DOHH2 (cell line): ENCODE results near the gene MAPK8.

Source experiments
- H3F3A ChIP-seq: fragments of 200-600 bp; sonication (generic), shearing (Covaris generic); 2 replicates; pipeline ENCODE4 v1.6.0; 2016; ENCODE audit warnings: antibody characterized with exemption, mild to moderate bottlenecking; ENCODE audit not compliant: control insufficient read depth, insufficient read depth
- H3K27ac ChIP-seq: fragments of 200-600 bp; sonication (generic); 2 replicates; pipeline ENCODE4 v1.5.1; 2014; ENCODE audit warnings: low read depth, mild to moderate bottlenecking, low read length, moderate library complexity
- H3K27me3 ChIP-seq: fragments of 200-600 bp; sonication (generic); 2 replicates; pipeline ENCODE4 v1.6.1; 2014; ENCODE audit warnings: mild to moderate bottlenecking, low read length, mixed read lengths; ENCODE audit not compliant: control insufficient read depth
- H3K36me3 ChIP-seq: fragments of 200-600 bp; sonication (generic); 2 replicates; pipeline ENCODE4 v1.6.1; 2014; ENCODE audit warnings: mild to moderate bottlenecking, low read length, moderate library complexity, mixed read lengths; ENCODE audit not compliant: control insufficient read depth
- H3K4me1 ChIP-seq: fragments of 200-600 bp; sonication (generic); 2 replicates; pipeline ENCODE4 v1.6.1; 2014; ENCODE audit warnings: mild to moderate bottlenecking, low read length, mixed read lengths; ENCODE audit not compliant: control insufficient read depth
- H3K4me2 ChIP-seq: fragments of 200-600 bp; sonication (generic); 2 replicates; pipeline ENCODE4 v1.6.0; 2014; ENCODE audit warnings: mild to moderate bottlenecking, low read length, moderate library complexity
- H3K4me3 ChIP-seq: fragments of 200-600 bp; sonication (generic); 2 replicates; pipeline ENCODE4 v1.5.1; 2014; ENCODE audit warnings: mild to moderate bottlenecking, low read length, mixed read lengths
- H3K79me2 ChIP-seq: fragments of 200-600 bp; sonication (generic); 2 replicates; pipeline ENCODE4 v1.6.1; 2014; ENCODE audit warnings: mild to moderate bottlenecking, low read length, mixed read lengths; ENCODE audit not compliant: control insufficient read depth
- H3K9me2 ChIP-seq: fragments of 200-600 bp; sonication (generic); replicated peaks from 2 replicates; pipeline ENCODE4 v1.6.1; 2014; ENCODE audit warnings: mild to moderate bottlenecking, low read length, mixed read lengths; ENCODE audit not compliant: control insufficient read depth
- H3K9me3 ChIP-seq: fragments of 200-600 bp; sonication (generic); 2 replicates; pipeline ENCODE4 v1.6.1; 2014; ENCODE audit warnings: antibody characterized with exemption, low read length, mixed read lengths; ENCODE audit not compliant: control insufficient read depth, insufficient read depth
- H4K20me1 ChIP-seq: fragments of 200-600 bp; sonication (generic); 2 replicates; pipeline ENCODE4 v1.6.0; 2014; ENCODE audit warnings: low read depth, mild to moderate bottlenecking, antibody characterized with exemption, low read length, moderate library complexity; ENCODE audit not compliant: control insufficient read depth, insufficient read depth
- CTCF ChIP-seq: fragments of 200-600 bp; sonication (generic); IDR thresholded peaks from one replicate; pipeline ENCODE4 v1.5.1; 2014; ENCODE audit warnings: antibody characterized with exemption, mild to moderate bottlenecking, low read depth, low read length; ENCODE audit not compliant: poor library complexity, severe bottlenecking
- EZH2phosphoT487 ChIP-seq: fragments of 200-600 bp; sonication (generic); IDR thresholded peaks from 2 replicates; pipeline ENCODE4 v1.6.1; 2017; ENCODE audit warnings: borderline replicate concordance, mild to moderate bottlenecking, antibody characterized with exemption, low read length, moderate library complexity, mixed read lengths

MAPK8 gene

GRCh38 chr10:48333856-48334255 lies 27.4 kb downstream of the MAPK8 start:
- Histone ChIP-seq H3K27ac (no peak overlapping the region), H3F3A (no peaks in the 10 kb centered on the region), H3K9me3 (no peaks in the 10 kb centered on the region), H3K36me3 (no peaks in the 10 kb centered on the region), H3K4me1 (no peaks in the 10 kb centered on the region), H3K4me2 (no peak overlapping the region), H4K20me1 (0 out of 2 replicates have a peak, but pooled peaks cover under 1% of the 10 kb centered on the region), H3K79me2 (no peaks in the 10 kb centered on the region; the same call in 1 of the 2 replicates), H3K9me2 (no peaks in the 10 kb centered on the region), H3K4me3 (no peak overlapping the region), H3K27me3 (no peaks in the 10 kb centered on the region)
- TF ChIP-seq CTCF (no peak), EZH2phosphoT487 (no peak)

- Histone ChIP-seq H3K79me2 (no peaks in the 10 kb centered on the region), H3K4me1 (no peaks in the 10 kb centered on the region), H4K20me1 (no peaks in the 10 kb centered on the region), H3K27ac (no peak overlapping the region), H3K4me3 (no peak overlapping the region), H3K27me3 (no peaks in the 10 kb centered on the region), H3K9me2 (no peaks in the 10 kb centered on the region), H3F3A (no peaks in the 10 kb centered on the region), H3K36me3 (no peaks in the 10 kb centered on the region), H3K4me2 (no peak overlapping the region), H3K9me3 (no peaks in the 10 kb centered on the region)
- TF ChIP-seq CTCF (no peak), EZH2phosphoT487 (no peak)
Measured at GRCh38 chr10:48335788-48336187, 29.3 kb downstream of the MAPK8 start.

GRCh38 chr10:48336978-48337599 lies 30.6 kb downstream of the MAPK8 start:
- H4K20me1 ChIP-seq = no peaks in the 10 kb centered on the region
- H3K4me2 ChIP-seq = no peak overlapping the region
- no peak overlapping the region for H3K4me3 ChIP-seq
- H3K9me2 ChIP-seq = no peaks in the 10 kb centered on the region
- no peak overlapping the region for H3K27ac ChIP-seq
- no peak for TF ChIP-seq EZH2phosphoT487
- no peaks in the 10 kb centered on the region for H3K79me2 ChIP-seq
- H3K36me3 ChIP-seq = no peaks in the 10 kb centered on the region
- H3K27me3 ChIP-seq = no peaks in the 10 kb centered on the region
- no peaks in the 10 kb centered on the region for H3F3A ChIP-seq
- H3K9me3 ChIP-seq = no peaks in the 10 kb centered on the region
- H3K4me1 ChIP-seq = no peaks in the 10 kb centered on the region

- H3K27me3 ChIP-seq = no peaks in the 10 kb centered on the region
- H3K36me3 ChIP-seq = no peaks in the 10 kb centered on the region
- no peaks in the 10 kb centered on the region for H3K9me3 ChIP-seq
- H3K9me2 ChIP-seq = no peaks in the 10 kb centered on the region
- no peak overlapping the region for H3K4me3 ChIP-seq
- no peaks in the 10 kb centered on the region for H3K79me2 ChIP-seq
- H4K20me1 ChIP-seq = no peaks in the 10 kb centered on the region
- H3F3A ChIP-seq = no peaks in the 10 kb centered on the region
- no peak overlapping the region for H3K4me2 ChIP-seq
- H3K4me1 ChIP-seq = no peaks in the 10 kb centered on the region
- no peak for TF ChIP-seq CTCF
- TF ChIP-seq EZH2phosphoT487 = no peak
- no peak overlapping the region for H3K27ac ChIP-seq
Measured at GRCh38 chr10:48340734-48341133, 34.3 kb downstream of the MAPK8 start.
